HG02678 (cell line): Measurements from ENCODE around the gene CALML6.

Experiments
- ATAC-seq: cut with Tn5 transposase; IDR thresholded peaks from one replicate; pipeline ENCODE4 v1.9.1; 2021; ENCODE audit warnings: mild to moderate bottlenecking, moderate library complexity; ENCODE audit not compliant: unreplicated experiment

The CALML6 gene

DNA sequence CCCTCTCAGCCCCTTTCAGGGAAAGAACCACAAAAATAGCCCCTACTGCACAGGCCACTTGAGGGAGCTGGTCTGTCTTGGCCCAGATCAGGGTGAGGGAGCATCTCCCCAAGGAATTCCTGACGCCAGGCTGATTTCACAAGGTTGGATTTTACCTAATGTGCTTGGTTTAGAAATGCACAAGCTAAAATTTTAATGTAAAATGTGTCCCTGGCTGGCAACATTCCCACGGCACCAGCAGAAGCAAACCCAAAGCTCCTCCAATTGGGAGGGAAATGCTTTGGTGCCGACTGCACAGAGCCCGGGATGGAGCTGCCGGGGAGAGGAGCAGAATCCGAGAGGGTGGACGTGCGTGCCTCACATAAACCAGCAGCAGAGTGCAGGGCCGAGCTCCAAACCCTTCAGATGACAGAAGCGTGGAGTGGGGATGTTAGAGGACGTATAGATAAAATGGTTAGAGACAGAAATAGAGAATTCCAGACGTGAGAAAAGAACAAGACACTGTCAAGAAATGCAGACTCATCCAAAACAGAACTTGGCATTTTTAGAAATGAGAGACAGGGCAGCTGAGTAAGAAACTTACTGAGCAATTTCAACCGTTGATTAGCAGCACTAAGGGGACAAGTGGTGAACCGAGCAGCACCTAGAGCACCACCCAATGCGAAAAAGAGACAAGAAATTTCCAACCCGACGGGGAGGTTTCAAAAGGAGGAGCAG, 45.6 kb downstream of the CALML6 start:
- no peak for ATAC-seq

DNA sequence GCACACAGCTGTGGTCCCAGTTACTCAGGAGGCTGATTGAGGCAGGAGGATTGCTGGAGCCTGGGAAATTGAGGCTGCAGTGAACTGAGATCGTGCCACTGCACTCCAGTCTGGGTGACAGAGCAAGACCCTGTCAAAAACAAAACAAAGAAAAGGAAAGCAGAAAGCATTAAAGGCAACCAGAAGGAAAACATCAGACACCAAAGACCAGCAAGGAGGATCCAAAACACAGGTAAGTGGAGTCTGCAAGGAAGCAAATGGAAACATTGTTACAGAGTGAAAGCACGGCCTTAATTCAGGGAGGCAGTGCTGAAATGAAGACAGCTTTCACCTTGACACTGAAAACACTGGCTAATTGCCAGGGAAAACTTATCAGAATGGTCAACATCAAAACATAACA, 47.7 kb downstream of the CALML6 start:
- ATAC-seq: no peak

DNA sequence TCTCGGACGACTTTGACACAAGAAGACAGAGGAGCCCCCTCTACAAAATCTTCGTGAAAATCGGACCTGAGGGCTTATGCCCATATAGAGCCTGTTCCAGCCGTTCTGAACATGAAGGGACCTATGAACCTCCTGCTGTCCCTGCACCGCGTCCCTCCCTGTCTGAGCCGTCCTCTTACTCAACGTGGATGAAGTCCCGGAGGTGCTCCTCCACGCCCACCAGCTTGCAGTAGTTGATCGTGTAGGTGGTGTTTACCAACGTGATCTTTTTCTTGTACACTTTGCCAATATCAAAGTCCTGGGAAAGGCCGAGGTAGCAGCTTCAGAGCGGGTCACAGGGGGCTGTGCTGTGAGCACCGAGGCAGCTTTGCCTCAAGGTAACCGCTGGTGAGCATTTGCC, 48.5 kb downstream of the CALML6 start:
- no peak for ATAC-seq

DNA sequence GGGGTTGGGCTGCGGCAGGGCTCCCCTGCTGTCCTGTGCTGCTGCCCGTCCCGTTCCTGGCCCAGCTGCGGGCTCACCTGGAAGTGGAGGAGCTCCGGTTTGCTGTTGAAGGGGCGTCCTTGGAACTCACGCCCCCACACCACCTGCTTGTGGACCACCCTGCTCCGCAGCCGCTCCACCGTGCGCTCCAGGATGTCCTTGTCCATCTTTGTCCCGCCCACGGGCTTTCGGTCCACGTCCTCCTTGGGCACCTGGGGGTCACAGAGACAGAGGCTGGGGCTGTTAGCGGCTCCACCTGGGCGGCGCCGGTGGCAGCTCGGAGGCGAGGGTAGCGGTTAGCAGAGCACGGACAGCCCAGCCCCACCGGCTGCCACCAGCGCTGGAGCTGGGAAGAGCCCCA, 49.8 kb downstream of the CALML6 start:
- ATAC-seq: no peak

DNA sequence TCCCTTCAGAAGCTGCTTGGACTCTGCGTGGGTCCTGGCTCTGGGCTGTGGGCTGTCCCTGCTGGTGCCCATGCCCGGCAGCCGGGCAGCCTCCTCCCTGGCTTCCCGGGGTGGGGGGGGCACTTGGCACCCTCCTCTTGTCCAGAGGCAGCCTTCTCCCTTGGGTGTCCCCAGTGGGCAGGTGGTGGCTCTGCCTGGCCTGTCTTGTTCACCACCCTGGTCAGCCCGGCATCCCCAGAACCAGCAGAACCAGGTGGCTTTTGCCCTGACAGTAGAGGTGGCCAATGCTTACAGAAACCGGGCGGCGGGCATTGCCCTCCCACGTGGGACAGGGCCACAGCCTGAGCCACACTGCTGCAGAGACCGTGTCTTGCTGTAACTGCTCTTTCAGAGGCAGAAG, 50.5 kb downstream of the CALML6 start:
- no peak for ATAC-seq

DNA sequence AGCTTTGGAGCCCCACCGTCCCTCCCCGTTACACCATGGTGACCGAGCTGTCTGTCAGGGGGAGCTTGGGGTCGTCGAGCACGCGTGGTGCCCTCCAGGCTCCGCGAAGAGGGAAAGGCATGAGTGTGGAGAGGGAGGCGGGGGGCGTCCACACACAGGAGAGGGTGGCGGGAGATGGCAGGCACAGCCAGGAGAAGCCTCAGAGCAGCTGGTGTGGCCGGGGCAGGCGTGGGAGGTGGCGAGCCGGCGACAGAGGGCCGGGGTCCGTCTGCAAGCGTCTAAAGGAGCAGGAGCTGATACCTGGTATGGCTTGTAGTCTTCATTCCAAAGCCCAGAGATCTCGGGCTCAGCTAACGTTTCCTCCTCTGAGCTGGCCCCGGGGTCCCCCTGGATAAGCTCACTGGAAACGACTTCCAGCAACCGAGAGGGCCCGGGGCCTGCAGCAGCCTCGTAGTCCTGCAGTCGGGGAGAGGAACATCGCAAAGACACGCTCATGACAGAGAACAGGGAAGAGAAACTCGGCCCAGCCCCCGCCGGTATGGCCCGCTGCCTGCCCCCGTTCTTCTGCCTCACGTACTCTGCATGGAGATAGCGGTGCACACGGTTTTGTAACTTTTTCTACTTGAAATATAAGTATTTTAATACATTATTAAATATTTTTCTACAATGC, 51.1 kb downstream of the CALML6 start:
- ATAC-seq: no peak
